Sigmoid colon (tissue), 3 donors: ENCODE data around the gene KIF12.

Source experiments
- CTCF ChIP-seq, 4 experiments: fragments of 450-650 bp in 3 of 4; fragments of 200-600 bp in 1 of 4; IDR thresholded peaks; one replicate each; pipeline ENCODE4 v1.5.1; 2016 to 2019; ENCODE audit warnings: antibody characterized with exemption in 4 of 4, mild to moderate bottlenecking in 3 of 4, moderate library complexity in 2 of 4
- POLR2A ChIP-seq, 2 donors: fragments of 450-650 bp; IDR thresholded peaks; one replicate each; pipeline ENCODE4 v1.6.1; 2016; ENCODE audit warnings: antibody characterized with exemption in 2 of 2, mild to moderate bottlenecking in 2 of 2, moderate library complexity in 2 of 2

- TF ChIP-seq POLR2A (IDR thresholded peaks at IDR 0.05), result no peak
- TF ChIP-seq CTCF (IDR thresholded peaks at IDR 0.05), result no peak
These were observed 39.5 kb upstream of the KIF12 start for GRCh38 chr9:114138552-114138971.
